ENCODE results near the gene IL23R.

- TF ChIP-seq CTCF (optimal IDR thresholded peaks at IDR 0.05 in 1 of 3, IDR thresholded peaks at IDR 0.05 in 1 of 3, conservative IDR thresholded peaks at IDR 0.05 in 1 of 3; ENCODE audit: extremely low read depth in 1 of 3, insufficient read depth in 2 of 3, low read length in 3 of 3) (no peak), EZH2 (IDR thresholded peaks at IDR 0.05; ENCODE audit: low read length) (no peak)
Observed at GRCh38 chr1:67208217-67208616, 42.0 kb downstream of the IL23R start.
